ENCODE results near the gene PALD1. TPM values are rescaled to one million over a fixed set of nuclear protein-coding genes. Genes with fewer than 3 reads are reported as not detected.

Gene PALD1
- total RNA-seq, 1 donor from 2014 or later, result 197 TPM

DNA sequence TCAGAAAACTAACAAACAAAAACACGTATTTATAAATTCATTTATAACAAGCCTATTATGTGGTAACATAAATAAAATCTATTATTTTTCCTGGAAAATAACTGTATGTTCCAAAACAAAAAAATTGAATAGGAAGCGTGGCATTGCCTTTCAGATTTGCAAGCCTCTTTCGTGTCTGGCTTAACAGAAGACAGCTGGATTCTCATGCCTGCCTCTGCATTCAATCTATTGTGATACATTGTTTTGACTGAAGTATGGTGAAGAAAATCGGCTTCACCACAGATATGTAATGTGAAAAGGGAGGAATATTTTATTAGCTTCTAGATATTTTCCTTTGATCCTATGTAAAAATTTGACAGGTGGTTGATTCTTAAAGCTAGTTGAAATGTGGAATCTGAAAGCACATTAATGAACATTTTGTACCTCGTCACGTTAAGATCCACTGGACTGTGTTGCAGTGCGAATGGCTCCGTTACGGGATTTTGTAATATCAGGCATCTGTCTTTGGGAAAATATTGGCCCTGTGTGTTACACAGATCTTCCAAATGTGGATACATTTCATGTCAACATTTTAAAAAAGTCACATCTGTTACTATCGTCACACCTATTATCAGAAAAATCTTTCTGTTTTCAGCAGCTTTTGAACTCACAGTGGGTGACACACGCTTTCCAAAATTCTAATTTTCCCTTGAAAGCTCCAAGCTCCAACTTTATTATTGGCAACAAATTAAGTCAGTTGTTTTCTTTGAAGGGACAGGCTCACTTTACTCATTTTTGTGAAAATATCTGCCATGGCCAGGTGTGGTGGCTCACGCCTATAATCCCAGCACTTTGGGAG lies 26.2 kb downstream of the PALD1 start:
- DNase-seq (ENCODE audit: extremely low read depth, low read depth, low spot score), result no peak

DNA sequence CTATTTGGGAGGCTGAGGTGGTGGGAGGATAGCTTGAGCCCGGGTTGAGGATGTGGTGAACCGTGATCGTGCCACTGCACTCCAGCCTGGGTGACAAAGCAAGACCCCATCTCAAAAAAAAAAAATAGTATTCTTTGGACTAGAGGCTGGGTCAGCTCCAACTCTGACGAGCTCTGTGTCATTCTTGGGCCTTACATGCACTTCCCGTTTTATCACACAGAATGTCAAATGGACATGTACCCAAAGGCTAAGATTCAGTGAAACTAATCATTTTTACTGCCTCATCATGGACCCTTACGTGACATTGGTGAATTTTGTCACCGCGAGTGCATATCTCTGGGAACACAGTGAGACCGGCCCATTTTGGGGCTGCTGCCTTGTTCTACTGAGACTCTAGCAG lies 27.3 kb downstream of the PALD1 start:
- no peak for DNase-seq (ENCODE audit: extremely low read depth, low read depth, low spot score)

DNA sequence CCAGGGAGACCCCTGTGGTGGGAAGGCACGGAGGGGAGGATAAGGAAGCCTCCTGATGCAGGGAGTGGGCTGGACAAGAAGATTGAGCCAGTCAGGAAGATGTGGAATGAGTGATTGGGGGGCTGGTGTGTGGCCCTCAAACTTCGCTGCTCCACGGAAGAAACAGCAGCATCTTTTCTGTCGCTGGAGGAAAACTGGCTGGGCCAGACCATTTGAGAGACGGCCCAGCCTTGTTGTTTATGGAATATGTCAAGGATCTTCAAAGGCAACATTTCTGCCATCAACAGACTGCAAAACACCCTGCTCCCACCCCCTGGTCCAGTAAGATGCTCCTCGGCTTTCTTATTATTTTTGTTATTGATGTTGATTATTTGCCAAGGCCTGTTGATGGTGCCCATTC lies 29.4 kb downstream of the PALD1 start:
- DNase-seq (ENCODE audit: extremely low read depth, low read depth, low spot score), result no peak

GRCh38 chr10:70508912-70509756 lies 30.6 kb downstream of the PALD1 start:
- DNase-seq (ENCODE audit: extremely low read depth, low read depth, low spot score), result no peak

GRCh38 chr10:70509757-70510147 lies 31.2 kb downstream of the PALD1 start:
- DNase-seq (ENCODE audit: extremely low read depth, low read depth, low spot score), result no peak

DNA sequence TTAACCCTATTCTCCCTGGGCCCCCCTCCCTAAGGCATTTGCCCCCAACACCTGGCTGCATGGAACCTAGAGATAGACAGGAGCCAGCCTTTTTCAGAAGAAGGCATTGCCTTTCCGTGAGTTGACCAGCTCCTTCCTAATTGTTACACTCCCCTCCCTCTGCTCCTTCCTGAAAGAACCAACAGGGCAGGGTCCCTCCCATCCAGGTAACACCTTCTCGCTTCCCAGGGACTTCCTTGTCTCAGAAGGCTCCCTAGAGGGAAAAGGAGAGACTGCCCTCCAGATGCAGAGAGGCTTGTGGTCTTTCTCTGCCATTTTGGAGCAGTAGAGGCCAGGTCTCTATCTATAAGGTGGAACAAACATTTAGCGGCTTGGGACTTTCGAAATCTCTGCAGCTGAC lies 31.9 kb downstream of the PALD1 start:
- no peak for DNase-seq (ENCODE audit: extremely low read depth, low read depth, low spot score)

- no peak for DNase-seq (ENCODE audit: extremely low read depth, low read depth, low spot score)
Observed at GRCh38 chr10:70510904-70511303, 32.3 kb downstream of the PALD1 start.

GRCh38 chr10:70512149-70512639 lies 33.6 kb downstream of the PALD1 start:
- DNase-seq (ENCODE audit: extremely low read depth, low read depth, low spot score), result no peak

GRCh38 chr10:70513848-70514309 lies 35.3 kb downstream of the PALD1 start:
- no peak for DNase-seq (ENCODE audit: extremely low read depth, low read depth, low spot score)

DNA sequence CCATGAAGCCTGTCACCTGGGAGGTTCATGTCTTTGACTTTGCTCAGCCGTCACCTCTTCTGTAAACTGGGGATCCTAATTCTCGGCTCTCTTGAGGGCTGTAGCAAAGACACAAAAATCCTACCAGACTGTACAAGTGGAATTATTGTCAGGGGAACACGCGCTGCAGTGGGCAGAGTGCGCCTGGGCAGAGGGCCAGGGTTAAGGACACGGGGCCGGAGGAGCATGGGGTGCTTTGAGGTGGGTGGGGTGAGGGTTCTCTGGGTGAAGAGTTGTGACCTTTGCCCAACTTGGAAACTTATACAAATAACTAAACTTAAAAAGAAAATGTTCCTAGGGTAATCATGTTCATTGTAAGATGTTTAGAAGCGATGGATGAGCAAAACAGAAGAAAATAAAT lies 36.0 kb downstream of the PALD1 start:
- DNase-seq (ENCODE audit: extremely low read depth, low read depth, low spot score), result no peak

- DNase-seq (ENCODE audit: extremely low read depth, low read depth, low spot score), result no peak
Observed at GRCh38 chr10:70515035-70515667, 36.6 kb downstream of the PALD1 start.

GRCh38 chr10:70518695-70519094 lies 40.1 kb downstream of the PALD1 start:
- DNase-seq (ENCODE audit: extremely low read depth, low read depth, low spot score), result no peak

DNA sequence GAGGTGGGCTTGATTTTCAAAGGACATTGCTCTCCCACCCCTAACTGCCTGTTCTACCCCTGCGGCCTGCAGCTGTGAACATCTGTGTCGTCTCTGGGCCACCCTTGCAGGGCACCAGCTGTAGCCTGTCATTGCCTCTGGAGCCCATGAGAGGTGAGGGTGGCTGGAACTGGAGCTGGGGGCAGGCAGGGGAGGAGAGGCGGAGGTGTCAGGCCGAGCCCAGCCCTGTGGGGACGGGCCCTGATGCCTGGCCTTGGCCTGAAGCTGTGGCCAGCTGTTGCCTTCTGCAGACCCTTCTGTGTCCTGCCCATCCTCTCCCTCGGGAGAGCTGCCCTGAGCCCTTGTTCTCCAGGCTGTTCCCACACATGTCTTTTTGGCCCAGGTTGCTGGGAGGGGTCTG lies 44.5 kb downstream of the PALD1 start:
- no peak for DNase-seq (ENCODE audit: extremely low read depth, low read depth, low spot score)

- no peak for DNase-seq (ENCODE audit: extremely low read depth, low read depth, low spot score)
Observed at GRCh38 chr10:70523549-70523948, 45.0 kb downstream of the PALD1 start.

DNA sequence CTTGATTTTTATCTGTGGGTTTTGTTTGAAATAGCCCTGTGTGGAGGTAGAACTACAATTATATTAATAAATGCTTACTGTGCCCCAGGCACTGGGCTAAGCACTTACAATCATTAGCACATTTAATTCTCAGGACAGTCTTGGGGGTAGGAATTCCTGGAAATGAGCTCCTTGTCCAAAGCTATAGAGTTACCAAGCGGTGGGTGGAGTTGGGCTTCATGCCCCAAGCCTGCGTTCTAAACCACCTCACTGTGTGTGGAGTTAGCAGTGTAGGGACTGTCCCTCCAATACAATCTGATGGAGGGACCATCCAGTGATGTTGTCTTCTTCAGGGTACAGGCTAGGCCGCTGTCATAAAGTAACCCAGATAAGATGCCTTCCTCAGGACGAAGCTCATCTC lies 49.7 kb downstream of the PALD1 start:
- no peak for DNase-seq (ENCODE audit: extremely low read depth, low read depth, low spot score)

GRCh38 chr10:70528741-70529362 lies 50.3 kb downstream of the PALD1 start:
- DNase-seq (ENCODE audit: extremely low read depth, low read depth, low spot score), result no peak

GRCh38 chr10:70529848-70530247 lies 51.3 kb downstream of the PALD1 start:
- no peak for DNase-seq (ENCODE audit: extremely low read depth, low read depth, low spot score)

- no peak for DNase-seq (ENCODE audit: extremely low read depth, low read depth, low spot score)
Observed at GRCh38 chr10:70530315-70530714, 51.7 kb downstream of the PALD1 start.

- DNase-seq (ENCODE audit: extremely low read depth, low read depth, low spot score), result no peak
Observed at GRCh38 chr10:70532554-70533188, 54.1 kb downstream of the PALD1 start.

GRCh38 chr10:70533189-70533558 lies 54.6 kb downstream of the PALD1 start:
- no peak for DNase-seq (ENCODE audit: extremely low read depth, low read depth, low spot score)
